ENCODE results near the gene EDEM3. TPM values are rescaled to one million over a fixed set of nuclear protein-coding genes. Genes with fewer than 3 reads are reported as not detected.

Gene EDEM3
- total RNA-seq, 2 donors from 2014 or later, result 55.7 to 75.4 TPM

GRCh38 chr1:184641894-184642293, 112.8 kb downstream of the EDEM3 start:
- no peak overlapping the region for H3K9ac ChIP-seq (ENCODE audit: low read depth in 2 of 2, low read length in 2 of 2)
- DNase-seq, result no peak
- intact Hi-C loops (cut with DNase I), result no loop called here
- TF ChIP-seq CTCF (IDR thresholded peaks at IDR 0.05), result no peak
- no peaks in the 10 kb centered on the region for H3K9me3 ChIP-seq
- no peak overlapping the region for H3K4me3 ChIP-seq
- no peak overlapping the region for H3K27ac ChIP-seq
- H3K4me1 ChIP-seq, result no peaks in the 10 kb centered on the region
- no peaks in the 10 kb centered on the region for H3K27me3 ChIP-seq
- H3K36me3 ChIP-seq, result no peaks in the 10 kb centered on the region

GRCh38 chr1:184640505-184640904, 114.2 kb downstream of the EDEM3 start:
- no peak for TF ChIP-seq CTCF (IDR thresholded peaks at IDR 0.05)
- Histone ChIP-seq H3K9ac (ENCODE audit: low read depth in 2 of 2, low read length in 2 of 2) (no peak overlapping the region), H3K36me3 (no peaks in the 10 kb centered on the region), H3K27me3 (no peaks in the 10 kb centered on the region), H3K27ac (no peak overlapping the region), H3K9me3 (no peaks in the 10 kb centered on the region), H3K4me3 (no peak overlapping the region), H3K4me1 (no peaks in the 10 kb centered on the region)
- intact Hi-C loops (cut with DNase I), result no loop called here
- DNase-seq, result no peak

Other genes starting within 250 kb of the EDEM3 start
- 10 to 100 TPM in 1 of 2 donors, 1 to 10 TPM in 1; 3.8 to 30.9 TPM for gene NIBAN1, start 219.7 kb upstream of the EDEM3 start, total RNA-seq

Data from colonic mucosa (tissue), 4 donors.